SH-SY5Y (cell line): ENCODE results near the gene DSTN.

Source experiments
- GATA2 ChIP-seq: IDR thresholded peaks from 2 replicates; pipeline ENCODE4 v1.6.1; 2011; ENCODE audit warnings: mild to moderate bottlenecking, low read depth, low read length
- GATA3 ChIP-seq: IDR thresholded peaks from 2 replicates; pipeline ENCODE4 v1.6.1; 2011; ENCODE audit warnings: low read depth, mild to moderate bottlenecking, low read length, moderate library complexity

DNA sequence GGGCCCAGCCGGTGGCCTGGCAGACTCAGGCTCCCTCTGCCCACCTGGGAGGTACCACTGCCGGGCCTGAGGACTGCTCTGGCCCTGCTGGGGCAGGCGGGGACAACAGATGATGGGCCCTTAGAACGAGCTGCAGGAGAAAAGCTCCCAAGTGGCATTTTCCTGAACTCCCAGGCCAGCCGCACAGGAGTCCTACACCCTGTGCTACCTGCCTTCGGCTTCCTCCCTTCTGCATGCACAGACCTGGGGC, 41.3 kb downstream of the DSTN start:
- no peak for TF ChIP-seq GATA2
- TF ChIP-seq GATA3 = no peak
